NB4 (cell line): ENCODE measurements around the gene ABCA6.

Experiments used
- DNase-seq: peaks from one replicate; pipeline ENCODE4 v3.0.0; 2010; ENCODE audit warnings: low read depth
- H3K4me3 ChIP-seq: one replicate; pipeline ENCODE4 v1.5.1; 2011; ENCODE audit warnings: mild to moderate bottlenecking, low read depth, low read length, moderate library complexity
- CTCF ChIP-seq: IDR thresholded peaks from one replicate; pipeline ENCODE4 v1.5.1; 2012; ENCODE audit warnings: low read depth, low read length
- MAX ChIP-seq: IDR thresholded peaks from 2 replicates; pipeline ENCODE4 v1.6.1; 2011; ENCODE audit warnings: low read depth, low read length
- MYC ChIP-seq: IDR thresholded peaks from 2 replicates; pipeline ENCODE4 v1.6.1; 2011; ENCODE audit warnings: low read depth, low read length
- POLR2A ChIP-seq: IDR thresholded peaks from 2 replicates; pipeline ENCODE4 v1.6.1; 2011; ENCODE audit warnings: mild to moderate bottlenecking; ENCODE audit not compliant: insufficient read length; ENCODE audit errors: extremely low read depth

ABCA6 gene

GRCh38 chr17:69042308-69042707 is 99.4 kb downstream of the ABCA6 start:
- DNase-seq: no peak
- no peak overlapping the region for H3K4me3 ChIP-seq
- TF ChIP-seq MYC (no peak), POLR2A (no peak), CTCF (no peak), MAX (no peak)

- TF ChIP-seq POLR2A: no peak
- TF ChIP-seq MAX: no peak
- no peak for TF ChIP-seq MYC
- no peak for TF ChIP-seq CTCF
- H3K4me3 ChIP-seq: no peak overlapping the region
- DNase-seq: no peak
Observed at GRCh38 chr17:69031839-69032238, 109.9 kb downstream of the ABCA6 start.

- no peak for DNase-seq
- TF ChIP-seq CTCF (no peak), MAX (no peak), MYC (no peak), POLR2A (no peak)
- H3K4me3 ChIP-seq: no peak overlapping the region
Observed at GRCh38 chr17:69030169-69030568, 111.5 kb downstream of the ABCA6 start.
